Endodermal cell (in vitro differentiated cells): Measurements from ENCODE around the gene SPAG9. TPM values are rescaled to one million over a fixed set of nuclear protein-coding genes. Genes with fewer than 3 reads are reported as not detected.
A peak's percentile ranks its signal among the peaks of the same experiment; 100 is the strongest.

ENCODE experiments used
- DNase-seq: peaks from one replicate; pipeline ENCODE4 v3.0.0-alpha.2; 2017
- H3K27ac ChIP-seq: 2 replicates; pipeline ENCODE4 v1.5.1; 2013; ENCODE audit warnings: mild to moderate bottlenecking, low read depth, low read length, moderate library complexity
- H3K27me3 ChIP-seq: 2 replicates; pipeline ENCODE4 v1.6.1; 2013; ENCODE audit warnings: mild to moderate bottlenecking, low read length, moderate library complexity; ENCODE audit not compliant: insufficient read depth, control insufficient read depth, poor library complexity, severe bottlenecking
- H3K36me3 ChIP-seq: 2 replicates; pipeline ENCODE4 v1.7.0; 2013; ENCODE audit warnings: mild to moderate bottlenecking, low read length, moderate library complexity; ENCODE audit not compliant: control insufficient read depth, insufficient read depth
- H3K4me1 ChIP-seq: one replicate; pipeline ENCODE4 v1.7.0; 2013; ENCODE audit warnings: low read length; ENCODE audit not compliant: control insufficient read depth, insufficient read depth
- H3K4me3 ChIP-seq: 2 replicates; pipeline ENCODE4 v1.5.1; 2013; ENCODE audit warnings: mild to moderate bottlenecking, low read length, moderate library complexity
- H3K9ac ChIP-seq: 2 replicates; pipeline ENCODE4 v1.6.1; 2013; ENCODE audit warnings: mild to moderate bottlenecking, low read length, moderate library complexity; ENCODE audit not compliant: poor library complexity, severe bottlenecking; ENCODE audit errors: extremely low read depth
- H3K9me3 ChIP-seq: 2 replicates; pipeline ENCODE4 v1.6.1; 2013; ENCODE audit warnings: mild to moderate bottlenecking, low read length, moderate library complexity; ENCODE audit not compliant: control insufficient read depth
- H3K27ac Mint-ChIP-seq: 2 replicates; pipeline ENCODE4 v1.8.0; 2020; ENCODE audit warnings: mixed read lengths
- H3K27me3 Mint-ChIP-seq: 2 replicates; pipeline ENCODE4 v1.8.0; 2021; ENCODE audit warnings: mild to moderate bottlenecking, mixed read lengths; ENCODE audit not compliant: insufficient read depth
- H3K36me3 Mint-ChIP-seq: 2 replicates; pipeline ENCODE4 v1.8.0; 2020; ENCODE audit warnings: low read depth, mixed read lengths
- H3K4me1 Mint-ChIP-seq: 2 replicates; pipeline ENCODE4 v1.8.0; 2020; ENCODE audit warnings: mixed read lengths
- H3K4me3 Mint-ChIP-seq: 2 replicates; pipeline ENCODE4 v1.8.0; 2020; ENCODE audit warnings: mild to moderate bottlenecking, moderate library complexity, mixed read lengths
- H3K9me3 Mint-ChIP-seq: 2 replicates; pipeline ENCODE4 v1.8.0; 2020; ENCODE audit warnings: mild to moderate bottlenecking, mixed read lengths
- CTCF ChIP-seq: fragments of 200-600 bp; sonication (generic); conservative IDR thresholded peaks from 2 replicates; pipeline ENCODE4 v1.5.0; 2021; ENCODE audit warnings: antibody characterized with exemption, mild to moderate bottlenecking
- WGBS, 2 experiments: methylation state at CpG; one replicate each; pipeline versions ENCODE4 v1.1.5 to v1.1.7; 2013; ENCODE audit warnings: missing lambda C conversion rate in 2 of 2, mixed read lengths in 1 of 2; ENCODE audit not compliant: insufficient coverage in 1 of 2, insufficient read length in 1 of 2; 5-methylcytosine and 5-hydroxymethylcytosine counted together
- total RNA-seq, 2 donors: library from RNA; stranded (reverse); fragmentation: NEBNext Ultra II Directional in 1 of 2; extraction: Animal tissue kit (Norgen Biotek cat#: 25700) in 1 of 2; gene quantifications; 2 replicates in 1 of 2; 3 replicates in 1 of 2; pipeline ENCODE4 v1.2.1, GENCODE V29; 2021

SPAG9 gene
- total RNA-seq, 2 donors from 2014 or later = 64.8 to 77.7 TPM

- Mint-ChIP-seq H3K36me3 (peaks cover 21% of the 10 kb centered on the region), H3K27ac (no peak overlapping the region), H3K27me3 (no peaks in the 10 kb centered on the region), H3K9me3 (no peaks in the 10 kb centered on the region), H3K4me1 (peaks cover 14% of the 10 kb centered on the region), H3K4me3 (no peak overlapping the region)
- Histone ChIP-seq H3K9ac (no peak overlapping the region), H3K9me3 (no peaks in the 10 kb centered on the region), H3K27me3 (no peaks in the 10 kb centered on the region), H3K36me3 (peaks cover 47% of the 10 kb centered on the region), H3K4me3 (no peak overlapping the region), H3K4me1 (peaks cover 3% of the 10 kb centered on the region), H3K27ac (peak overlapping the region; percentile 55)
- 86 to 92% methylated on average over 1 of the region's 1 CpG for WGBS, 2 experiments
- TF ChIP-seq CTCF = no peak
- no peak for DNase-seq
These were observed 105.5 kb downstream of the SPAG9 start for GRCh38 chr17:51015145-51015558.

- Mint-ChIP-seq H3K4me3 (no peak overlapping the region), H3K27ac (no peak overlapping the region), H3K27me3 (no peaks in the 10 kb centered on the region), H3K9me3 (no peaks in the 10 kb centered on the region), H3K36me3 (peaks cover 16% of the 10 kb centered on the region), H3K4me1 (peaks cover 12% of the 10 kb centered on the region)
- H3K9ac ChIP-seq = no peak overlapping the region
- no peak overlapping the region for H3K4me3 ChIP-seq
- 98 to 100% methylated on average over 2 to 3 of the region's 3 CpGs for WGBS, 2 experiments
- DNase-seq = no peak
- TF ChIP-seq CTCF = no peak
- H3K9me3 ChIP-seq = no peaks in the 10 kb centered on the region
- peaks cover 43% of the 10 kb centered on the region for H3K36me3 ChIP-seq
- H3K27me3 ChIP-seq = no peaks in the 10 kb centered on the region
- H3K27ac ChIP-seq = no peak overlapping the region
- peaks cover 3% of the 10 kb centered on the region for H3K4me1 ChIP-seq
These were observed 106.5 kb downstream of the SPAG9 start for GRCh38 chr17:51014129-51014528.

- TF ChIP-seq CTCF = no peak
- H3K4me3 ChIP-seq = no peak overlapping the region
- H3K9ac ChIP-seq = no peak overlapping the region
These were observed 107.3 kb downstream of the SPAG9 start for GRCh38 chr17:51013322-51013721.

More at GRCh38 chr17:51013322-51013721, 107.3 kb downstream of the SPAG9 start:
- Histone ChIP-seq H3K27me3 (no peaks in the 10 kb centered on the region), H3K4me1 (no peaks in the 10 kb centered on the region), H3K27ac (no peak overlapping the region), H3K9me3 (no peaks in the 10 kb centered on the region), H3K36me3 (peaks cover 47% of the 10 kb centered on the region)
- H3K9me3 Mint-ChIP-seq = no peaks in the 10 kb centered on the region
- H3K4me1 Mint-ChIP-seq = peaks cover 5% of the 10 kb centered on the region
- no peaks in the 10 kb centered on the region for H3K27me3 Mint-ChIP-seq
- H3K27ac Mint-ChIP-seq = no peak overlapping the region
- DNase-seq = no peak
- H3K4me3 Mint-ChIP-seq = no peak overlapping the region
- WGBS, 2 experiments = 98 to 100% methylated on average over 2 of the region's 2 CpGs
- H3K36me3 Mint-ChIP-seq = peaks cover 11% of the 10 kb centered on the region
